Tibial artery (tissue), 4 donors: Measurements from ENCODE around the gene TUT7.

ENCODE experiments used
- DNase-seq, 2 donors: peaks; one replicate each; pipeline ENCODE4 v3.0.0-alpha.2; 2019
- H3K27ac ChIP-seq, 2 donors: fragments of 200-600 bp; sonication (generic) in 1 of 2; 1 replicate in 1 of 2; 2 replicates in 1 of 2; pipeline ENCODE4 v1.5.1; 2018 to 2019; ENCODE audit warnings: mild to moderate bottlenecking in 1 of 2
- H3K27me3 ChIP-seq, 2 donors: fragments of 200-600 bp; sonication (generic) in 1 of 2; one replicate each; pipeline versions ENCODE4 v1.5.1 to v1.6.0; 2016 to 2019
- H3K36me3 ChIP-seq, 3 donors: fragments of 200-600 bp; sonication (generic) in 2 of 3; one replicate each; pipeline ENCODE4 v1.5.1; 2016 to 2019; ENCODE audit warnings: mild to moderate bottlenecking in 2 of 3
- H3K4me1 ChIP-seq, 4 donors: fragments of 200-600 bp; sonication (generic) in 2 of 4; 1 replicate in 3 of 4; 2 replicates in 1 of 4; pipeline ENCODE4 v1.5.1; 2016 to 2019
- H3K4me3 ChIP-seq, 2 donors: fragments of 200-600 bp; sonication (generic) in 1 of 2; 1 replicate in 1 of 2; 2 replicates in 1 of 2; pipeline ENCODE4 v1.5.1; 2018 to 2019; ENCODE audit warnings: mild to moderate bottlenecking in 2 of 2
- H3K9me3 ChIP-seq, 3 donors: fragments of 200-600 bp; sonication (generic) in 1 of 3; one replicate each; pipeline ENCODE4 v1.5.1; 2016 to 2019
- CTCF ChIP-seq, 2 experiments: fragments of 200-600 bp in 1 of 2; fragments of 450-650 bp in 1 of 2; IDR thresholded peaks; one replicate each; pipeline ENCODE4 v1.5.1; 2017 to 2019; ENCODE audit warnings: antibody characterized with exemption in 2 of 2, mild to moderate bottlenecking in 1 of 2, moderate library complexity in 1 of 2
- intact Hi-C: fragments of 100-400 bp; cut with DNase I; formaldehyde crosslinking; loops from one replicate; pipeline ENCODE4 v1.15.0; 2023; ENCODE audit warnings: low total_unique reads

Gene TUT7

GRCh38 chr9:86359151-86359879 lies 5.1 kb upstream of the TUT7 start:
- H3K27ac ChIP-seq = no peak overlapping the region
- H3K4me1 ChIP-seq = peaks cover 0 to 7% (median 3%) of the 10 kb centered on the region in 4 donors
- no peaks in the 10 kb centered on the region for H3K9me3 ChIP-seq
- H3K4me3 ChIP-seq = no peak overlapping the region
- no peak for TF ChIP-seq CTCF (IDR thresholded peaks at IDR 0.05)
- peak in 1 of 2 donors; percentile 36 for DNase-seq
- H3K27me3 ChIP-seq = peaks cover 0 to 2% of the 10 kb centered on the region in 2 donors
- no peaks in the 10 kb centered on the region for H3K36me3 ChIP-seq
- intact Hi-C loops = no loop called here

GRCh38 chr9:86356871-86357866 lies 3.0 kb upstream of the TUT7 start:
- Histone ChIP-seq H3K36me3 (no peaks in the 10 kb centered on the region), H3K4me1 (peaks cover 0 to 21% (median 15%) of the 10 kb centered on the region in 4 donors), H3K4me3 (no peak overlapping the region), H3K9me3 (no peaks in the 10 kb centered on the region), H3K27me3 (peaks cover 0 to 2% of the 10 kb centered on the region in 2 donors), H3K27ac (no peak overlapping the region)
- no peak for DNase-seq
- intact Hi-C loops = no loop called here
- no peak for TF ChIP-seq CTCF (IDR thresholded peaks at IDR 0.05)

GRCh38 chr9:86355814-86356213 lies 1.6 kb upstream of the TUT7 start:
- Histone ChIP-seq H3K9me3 (no peaks in the 10 kb centered on the region), H3K4me3 (no peak overlapping the region), H3K27me3 (no peaks in the 10 kb centered on the region), H3K36me3 (no peaks in the 10 kb centered on the region), H3K27ac (no peak overlapping the region), H3K4me1 (peaks cover 0 to 33% (median 27%) of the 10 kb centered on the region in 4 donors)
- intact Hi-C loops = no loop called here
- no peak for DNase-seq
- no peak for TF ChIP-seq CTCF (IDR thresholded peaks at IDR 0.05)

- Histone ChIP-seq H3K27ac (peak overlapping the region; percentile 94 to 96), H3K4me3 (peak overlapping the region; percentile 77 to 93), H3K9me3 (no peaks in the 10 kb centered on the region), H3K4me1 (peaks cover 0 to 42% (median 35%) of the 10 kb centered on the region in 4 donors), H3K27me3 (no peaks in the 10 kb centered on the region), H3K36me3 (no peaks in the 10 kb centered on the region)
- no peak for DNase-seq
- intact Hi-C loops = loop anchor here (5.0 kb wide), 1 partner anchor 73 kb away; the partner anchor contains the start of gene ISCA1
- peak; percentile 25 to 40 for TF ChIP-seq CTCF (IDR thresholded peaks at IDR 0.05)
Observed at GRCh38 chr9:86354818-86355309, 654 bp upstream of the TUT7 start.

GRCh38 chr9:86353655-86354010 lies 577 bp downstream of the TUT7 start:
- H3K27ac ChIP-seq = peak overlapping the region; percentile 94 to 96
- peak overlapping the region; percentile 77 to 93 for H3K4me3 ChIP-seq
- no peaks in the 10 kb centered on the region for H3K36me3 ChIP-seq
- DNase-seq = no peak
- no peak for TF ChIP-seq CTCF (IDR thresholded peaks at IDR 0.05)
- H3K27me3 ChIP-seq = no peaks in the 10 kb centered on the region
- intact Hi-C loops = loop anchor here (5.0 kb wide), 1 partner anchor 71 kb away; the partner anchor contains the start of gene ISCA1
- no peaks in the 10 kb centered on the region for H3K9me3 ChIP-seq
- peaks cover 0 to 51% (median 41%) of the 10 kb centered on the region in 4 donors for H3K4me1 ChIP-seq
